ENCODE results near the gene HUNK. TPM values are rescaled to one million over a fixed set of nuclear protein-coding genes. Genes with fewer than 3 reads are reported as not detected.

The HUNK gene
- polyA plus RNA-seq (0.01 to 0.03 TPM in 2 of 3 replicates, not detected in the other), polyA minus RNA-seq (0.03 TPM in 1 of 3 replicates, not detected in the others)
- not detected for polyA plus RNA-seq (2011; ENCODE audit: low read depth)
- polyA plus RNA-seq (2011; cell fraction: cytosol; rRNA removed): 0.01 TPM in 1 of 2 replicates, not detected in the other
- polyA plus RNA-seq (2011; cell fraction: nucleus; rRNA removed): 0.03 and 0.14 TPM in 2 replicates
- polyA plus RNA-seq (2012; ENCODE audit: low replicate concordance): 0.02 TPM in 1 of 2 replicates, not detected in the other
- not detected for polyA minus RNA-seq (2011; cell fraction: cytosol; rRNA and poly(A)+ RNA removed)
- not detected in 2 replicates for polyA minus RNA-seq (2011; cell fraction: nucleus; rRNA and poly(A)+ RNA removed)

DNA sequence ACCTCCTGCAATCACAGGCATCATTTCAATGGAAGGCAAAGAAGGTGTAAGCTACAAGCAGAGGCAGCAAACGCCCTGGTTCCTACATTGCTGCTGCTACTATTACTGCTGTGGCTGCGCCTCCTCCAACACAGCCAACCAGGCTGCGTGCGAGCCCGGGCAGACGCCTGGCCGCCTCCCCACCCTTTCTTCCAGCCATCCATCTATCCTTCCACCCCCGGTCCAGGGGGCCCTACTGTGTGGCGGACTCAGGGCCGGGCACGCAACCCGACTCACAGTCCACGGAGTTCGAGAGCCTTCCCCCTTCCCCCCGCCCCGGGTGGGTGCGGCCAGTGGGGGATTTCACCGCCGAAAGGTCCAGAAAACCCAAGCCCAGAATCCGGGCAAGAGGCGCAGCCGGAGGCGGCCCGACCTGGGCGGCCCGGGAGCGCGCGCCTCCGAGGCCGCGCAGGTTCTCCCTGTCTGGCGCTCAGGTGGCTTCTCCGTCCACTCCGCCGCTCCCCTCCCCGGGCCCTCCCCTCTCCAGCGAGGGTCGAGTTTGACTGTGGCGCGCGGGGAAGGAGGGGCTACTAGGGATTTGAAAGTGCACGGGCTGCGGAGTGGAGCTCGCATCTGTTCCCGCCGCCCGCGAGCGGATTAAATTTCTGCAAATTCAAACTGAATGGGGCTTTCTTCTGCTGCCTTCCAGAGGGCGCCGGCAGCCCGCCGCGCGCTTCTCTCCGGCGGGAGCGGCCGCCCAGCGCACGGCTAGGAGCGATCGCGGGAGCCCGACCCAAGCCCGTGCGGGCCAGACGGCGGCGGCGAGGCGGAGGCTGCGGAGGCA, at the start of gene HUNK:
TSS of gene HUNK (plus strand) at position 569 of the 823 bp plus-strand sequence. CDS start 655 bp downstream, outside the sequence.
- no peaks in the 10 kb centered on the region for H4K20me1 ChIP-seq (ENCODE audit: control insufficient read depth, extremely low read depth, insufficient read depth, low read length)
- peak within 1 kb of the TSS; percentile 75 for H3K4me2 ChIP-seq (ENCODE audit: control insufficient read depth, extremely low read depth, insufficient read depth, low read depth, low read length)
- peak within 1 kb of the TSS; percentile 19 for H2AFZ ChIP-seq (ENCODE audit: control insufficient read depth, low read length)
- H3K36me3 ChIP-seq (ENCODE audit: control insufficient read depth in 2 of 2, extremely low read depth in 1 of 2, insufficient read depth in 2 of 2, low read length in 2 of 2): no peaks in the 10 kb centered on the region
- DNase-seq (ENCODE audit: low read depth, low spot score) (no peak), FAIRE-seq (no peak)
- H3K9ac ChIP-seq (ENCODE audit: control insufficient read depth, extremely low read depth, insufficient read depth, low read length): no peak within 1 kb of the TSS
- peaks cover 67% of the 10 kb centered on the region for H3K27me3 ChIP-seq (ENCODE audit: control insufficient read depth, extremely low read depth, insufficient read depth, low read length)
- H3K4me3 ChIP-seq (ENCODE audit: control insufficient read depth in 2 of 3, extremely low read depth in 1 of 3, insufficient read depth in 2 of 3, low read depth in 1 of 3, low read length in 3 of 3): peak within 1 kb of the TSS; percentile 27 to 60 (median 55)
- no peak within 1 kb of the TSS for H3K27ac ChIP-seq (ENCODE audit: control insufficient read depth, insufficient read depth, low read length)
- no peaks in the 10 kb centered on the region for H3K79me2 ChIP-seq (ENCODE audit: control insufficient read depth, insufficient read depth, low read length)
- peaks cover 3% of the 10 kb centered on the region for H3K4me1 ChIP-seq (ENCODE audit: control insufficient read depth, extremely low read depth, insufficient read depth, low read length)
- peak; percentile 85 for TF ChIP-seq EZH2 (IDR thresholded peaks at IDR 0.05; ENCODE audit: low read length)
- TF ChIP-seq, protein P1, sequence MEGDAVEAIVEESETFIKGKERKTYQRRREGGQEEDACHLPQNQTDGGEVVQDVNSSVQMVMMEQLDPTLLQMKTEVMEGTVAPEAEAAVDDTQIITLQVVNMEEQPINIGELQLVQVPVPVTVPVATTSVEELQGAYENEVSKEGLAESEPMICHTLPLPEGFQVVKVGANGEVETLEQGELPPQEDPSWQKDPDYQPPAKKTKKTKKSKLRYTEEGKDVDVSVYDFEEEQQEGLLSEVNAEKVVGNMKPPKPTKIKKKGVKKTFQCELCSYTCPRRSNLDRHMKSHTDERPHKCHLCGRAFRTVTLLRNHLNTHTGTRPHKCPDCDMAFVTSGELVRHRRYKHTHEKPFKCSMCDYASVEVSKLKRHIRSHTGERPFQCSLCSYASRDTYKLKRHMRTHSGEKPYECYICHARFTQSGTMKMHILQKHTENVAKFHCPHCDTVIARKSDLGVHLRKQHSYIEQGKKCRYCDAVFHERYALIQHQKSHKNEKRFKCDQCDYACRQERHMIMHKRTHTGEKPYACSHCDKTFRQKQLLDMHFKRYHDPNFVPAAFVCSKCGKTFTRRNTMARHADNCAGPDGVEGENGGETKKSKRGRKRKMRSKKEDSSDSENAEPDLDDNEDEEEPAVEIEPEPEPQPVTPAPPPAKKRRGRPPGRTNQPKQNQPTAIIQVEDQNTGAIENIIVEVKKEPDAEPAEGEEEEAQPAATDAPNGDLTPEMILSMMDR (optimal IDR thresholded peaks at IDR 0.05 in 1 of 3, IDR thresholded peaks at IDR 0.05 in 1 of 3, conservative IDR thresholded peaks at IDR 0.05 in 1 of 3; ENCODE audit: extremely low read depth in 1 of 3, insufficient read depth in 2 of 3, low read length in 3 of 3): no peak
- no peaks in the 10 kb centered on the region for H3K9me3 ChIP-seq (ENCODE audit: control insufficient read depth, low read depth, low read length)
- dilution Hi-C loops (cut with MboI; ENCODE audit: extremely low pct_ligation_motif_present, low sequenced_read_pairs): no loop called here
- no peaks in the 10 kb centered on the region for H3K9me1 ChIP-seq (ENCODE audit: control insufficient read depth, extremely low read depth, insufficient read depth, low read length)

DNA sequence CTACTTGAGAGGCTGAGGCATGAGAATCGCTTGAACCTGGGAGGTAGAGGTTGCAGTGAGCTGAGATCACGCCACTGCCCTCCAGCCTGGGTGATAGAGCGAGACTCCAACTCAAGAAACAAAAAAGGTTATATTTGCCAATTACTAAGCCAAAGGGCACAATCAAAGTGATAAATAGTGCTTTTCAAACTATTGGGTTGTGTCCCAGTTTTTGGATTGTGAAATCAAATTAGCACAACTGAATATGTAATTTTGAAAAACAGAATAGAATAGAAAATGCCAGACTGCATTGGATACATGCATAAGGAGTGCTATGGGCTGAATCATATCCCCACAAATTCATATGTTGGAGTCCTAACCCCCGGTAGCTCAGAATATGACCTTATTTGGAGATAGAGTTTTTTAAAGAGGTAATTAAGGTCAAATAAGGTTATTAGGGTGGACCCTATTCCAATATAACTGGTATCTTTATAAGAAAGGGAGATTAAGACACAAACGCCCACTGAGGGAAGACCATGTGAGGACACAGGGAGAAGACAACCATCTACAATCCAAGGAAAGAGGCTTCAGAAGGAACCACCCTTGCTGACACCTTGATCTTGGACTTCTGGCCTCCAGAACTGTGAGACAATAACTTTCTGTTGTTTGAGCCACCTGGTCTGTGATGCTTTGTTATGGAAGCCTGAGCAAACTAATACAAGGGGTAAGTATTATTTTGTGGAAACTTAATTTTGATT, 42.9 kb upstream of the HUNK start:
- FAIRE-seq: no peak
- DNase-seq (ENCODE audit: low read depth, low spot score): no peak

More for the DNA sequence above, 42.9 kb upstream of the HUNK start:
- H3K4me2 ChIP-seq (ENCODE audit: control insufficient read depth, extremely low read depth, insufficient read depth, low read depth, low read length): no peak overlapping the region
- H3K36me3 ChIP-seq (ENCODE audit: control insufficient read depth in 2 of 2, extremely low read depth in 1 of 2, insufficient read depth in 2 of 2, low read length in 2 of 2): no peaks in the 10 kb centered on the region
- no peaks in the 10 kb centered on the region for H3K4me1 ChIP-seq (ENCODE audit: control insufficient read depth, extremely low read depth, insufficient read depth, low read length)
- H3K9me3 ChIP-seq (ENCODE audit: control insufficient read depth, low read depth, low read length): no peaks in the 10 kb centered on the region
- no peak overlapping the region for H3K4me3 ChIP-seq (ENCODE audit: control insufficient read depth in 2 of 3, extremely low read depth in 1 of 3, insufficient read depth in 2 of 3, low read depth in 1 of 3, low read length in 3 of 3)
- no peaks in the 10 kb centered on the region for H3K79me2 ChIP-seq (ENCODE audit: control insufficient read depth, insufficient read depth, low read length)
- H3K9me1 ChIP-seq (ENCODE audit: control insufficient read depth, extremely low read depth, insufficient read depth, low read length): no peaks in the 10 kb centered on the region
- dilution Hi-C loops (cut with MboI; ENCODE audit: extremely low pct_ligation_motif_present, low sequenced_read_pairs): no loop called here
- H3K9ac ChIP-seq (ENCODE audit: control insufficient read depth, extremely low read depth, insufficient read depth, low read length): no peak overlapping the region
- no peak overlapping the region for H3K27ac ChIP-seq (ENCODE audit: control insufficient read depth, insufficient read depth, low read length)
- no peaks in the 10 kb centered on the region for H4K20me1 ChIP-seq (ENCODE audit: control insufficient read depth, extremely low read depth, insufficient read depth, low read length)
- H3K27me3 ChIP-seq (ENCODE audit: control insufficient read depth, extremely low read depth, insufficient read depth, low read length): no peaks in the 10 kb centered on the region
- H2AFZ ChIP-seq (ENCODE audit: control insufficient read depth, low read length): no peak overlapping the region
- no peak for TF ChIP-seq EZH2 (IDR thresholded peaks at IDR 0.05; ENCODE audit: low read length)
- TF ChIP-seq, protein P1 (optimal IDR thresholded peaks at IDR 0.05 in 1 of 3, IDR thresholded peaks at IDR 0.05 in 1 of 3, conservative IDR thresholded peaks at IDR 0.05 in 1 of 3; ENCODE audit: extremely low read depth in 1 of 3, insufficient read depth in 2 of 3, low read length in 3 of 3): no peak
